B cell (primary cell): ENCODE measurements around the gene CWF19L2. TPM values are rescaled to one million over a fixed set of nuclear protein-coding genes. Genes with fewer than 3 reads are reported as not detected.

Experiments
- ATAC-seq: fragments of 200-7000 bp; cut with Tn5 transposase; one replicate; pipeline ENCODE4 v1.10.0; 2021; ENCODE audit warnings: low read depth, mild to moderate bottlenecking, moderate number of reproducible peaks, moderate library complexity
- CTCF ChIA-PET: fragments of 350-600 bp; sonication (Branson Sonifier 250); formaldehyde crosslinking; loops from one replicate; lab custom pipeline; 2021; ENCODE audit warnings: antibody characterized with exemption, inconsistent platforms; lab: Charles Lee
- POLR2A ChIA-PET: fragments of 350-600 bp; sonication (Branson Sonifier 250); formaldehyde crosslinking; loops from one replicate; lab custom pipeline; 2021; ENCODE audit warnings: antibody characterized with exemption; lab: Charles Lee
- DNase-seq: peaks from one replicate; pipeline ENCODE4 v3.0.0; 2013
- H2AFZ ChIP-seq: 2 replicates; pipeline ENCODE4 v1.6.1; 2012; ENCODE audit warnings: mild to moderate bottlenecking, low read depth, low read length; ENCODE audit not compliant: insufficient read depth, poor library complexity, severe bottlenecking
- H3K27ac ChIP-seq, 2 donors: 1 replicate in 1 of 2; 2 replicates in 1 of 2; pipeline ENCODE4 v1.5.1; 2012 to 2013; ENCODE audit warnings: low read length in 2 of 2, mild to moderate bottlenecking in 2 of 2, moderate library complexity in 1 of 2
- H3K27me3 ChIP-seq, 4 experiments: fragments of 200-600 bp in 1 of 4; sonication (generic) in 1 of 4; replicated peaks in 1 of 4; 1 replicate in 2 of 4; 2 replicates in 2 of 4; pipeline versions ENCODE4 v1.6.1 to v1.7.0; 2013 to 2016; ENCODE audit warnings: low read length in 3 of 4, mild to moderate bottlenecking in 2 of 4, mixed read lengths in 1 of 4, moderate library complexity in 1 of 4; ENCODE audit not compliant: insufficient read depth in 4 of 4, control insufficient read depth in 3 of 4; ENCODE audit errors: control extremely low read depth in 1 of 4
- H3K36me3 ChIP-seq, 2 experiments: replicated peaks in 1 of 2; 1 replicate in 1 of 2; 2 replicates in 1 of 2; pipeline versions ENCODE4 v1.6.1 to v1.7.1; 2013; ENCODE audit warnings: low read length in 1 of 2; ENCODE audit not compliant: insufficient read depth in 2 of 2, control insufficient read depth in 1 of 2; ENCODE audit errors: control extremely low read depth in 1 of 2, extremely low read depth in 1 of 2
- H3K4me1 ChIP-seq, 2 donors: fragments of 200-600 bp in 1 of 2; sonication (generic) in 1 of 2; 1 replicate in 1 of 2; 2 replicates in 1 of 2; pipeline versions ENCODE4 v1.5.1 to v1.6.1; 2013 to 2017; ENCODE audit warnings: low read length in 2 of 2; ENCODE audit not compliant: control insufficient read depth in 2 of 2, insufficient read depth in 2 of 2
- H3K4me2 ChIP-seq: replicated peaks from 2 replicates; pipeline ENCODE3; 2012; ENCODE audit warnings: mild to moderate bottlenecking, low read depth, low read length; ENCODE audit not compliant: poor library complexity, severe bottlenecking
- H3K4me3 ChIP-seq, 5 experiments: fragments of 200-600 bp in 1 of 5; sonication (generic) in 1 of 5; 1 replicate in 3 of 5; 2 replicates in 2 of 5; pipeline versions ENCODE4 v1.5.1 to v1.7.0; 2011 to 2016; ENCODE audit warnings: low read length in 4 of 5, mild to moderate bottlenecking in 4 of 5, low read depth in 2 of 5, control low read depth in 1 of 5, moderate library complexity in 1 of 5; ENCODE audit not compliant: insufficient read depth in 1 of 5; ENCODE audit errors: control extremely low read depth in 1 of 5, extremely low read depth in 1 of 5
- H3K79me2 ChIP-seq: fragments of 200-600 bp; sonication (generic); one replicate; pipeline ENCODE4 v1.6.0; 2016; ENCODE audit warnings: low read length; ENCODE audit not compliant: control insufficient read depth, insufficient read depth
- H3K9ac ChIP-seq: fragments of 200-600 bp; sonication (generic); 2 replicates; pipeline ENCODE4 v1.6.1; 2017; ENCODE audit warnings: mild to moderate bottlenecking, low read length, moderate library complexity
- H3K9me3 ChIP-seq, 3 donors: one replicate each; pipeline versions ENCODE4 v1.6.1 to v1.7.1; 2013; ENCODE audit warnings: low read length in 2 of 3; ENCODE audit not compliant: control insufficient read depth in 2 of 3, insufficient read depth in 1 of 3; ENCODE audit errors: control extremely low read depth in 1 of 3
- H4K20me1 ChIP-seq: 2 replicates; pipeline ENCODE4 v1.6.0; 2012; ENCODE audit warnings: mild to moderate bottlenecking, low read length; ENCODE audit not compliant: insufficient read depth, control insufficient read depth, poor library complexity, severe bottlenecking
- H3K27ac Mint-ChIP-seq: one replicate; pipeline ENCODE4 v1.8.0; 2021; ENCODE audit warnings: mixed read lengths
- H3K27me3 Mint-ChIP-seq: one replicate; pipeline ENCODE4 v1.8.0; 2021; ENCODE audit warnings: mixed read lengths
- H3K4me1 Mint-ChIP-seq: one replicate; pipeline ENCODE4 v1.8.0; 2021; ENCODE audit warnings: mixed read lengths
- H3K4me3 Mint-ChIP-seq: one replicate; pipeline ENCODE4 v1.8.0; 2021; ENCODE audit warnings: mixed read lengths
- H3K9me3 Mint-ChIP-seq: one replicate; pipeline ENCODE4 v1.8.0; 2022; ENCODE audit warnings: mixed read lengths; ENCODE audit not compliant: insufficient read depth
- CTCF ChIP-seq: fragments of 200-600 bp; IDR thresholded peaks from one replicate; pipeline ENCODE4 v1.8.0; 2022; ENCODE audit warnings: antibody characterized with exemption, mild to moderate bottlenecking
- EZH2 ChIP-seq: IDR thresholded peaks from 2 replicates; pipeline ENCODE4 v1.6.1; 2012; ENCODE audit warnings: borderline replicate concordance, low read depth, mild to moderate bottlenecking, moderate library complexity, low read length; ENCODE audit not compliant: insufficient read depth, poor library complexity, severe bottlenecking
- WGBS: methylation state at CpG from one replicate; pipeline ENCODE4 v1.1.5; 2013; ENCODE audit warnings: missing lambda C conversion rate; ENCODE audit not compliant: insufficient coverage; 5-methylcytosine and 5-hydroxymethylcytosine counted together
- intact Hi-C: fragments of 100-400 bp; cut with micrococcal nuclease; formaldehyde crosslinking; loops from one replicate; pipeline ENCODE4 v1.10.0; 2022
- polyA plus RNA-seq: library from polyadenylated mRNA; depleted of rRNA; stranded (reverse); fragments of >200 nt; gene quantifications from 2 replicates; pipeline ENCODE4 v1.2.3, GENCODE V29; 2012
- total RNA-seq, 2 donors: library from RNA; stranded (reverse); fragments of 120-200 nt in 1 of 2; gene quantifications; 1 replicate in 1 of 2; 2 replicates in 1 of 2; pipeline versions ENCODE4 v1.2.3 to v1.2.4, GENCODE V29; 2013 to 2022

Gene CWF19L2
- total and polyA plus RNA-seq, 2 donors (not counting 1 experiment from before 2014, with no cell fraction given), result 2.4 to 44.3 TPM

GRCh38 chr11:107329164-107329563, 128.5 kb downstream of the CWF19L2 start:
- TF ChIP-seq CTCF, result no peak
- Histone ChIP-seq H3K9me3 (no peaks in the 10 kb centered on the region), H3K27me3 (no peaks in the 10 kb centered on the region), H4K20me1 (no peaks in the 10 kb centered on the region), H3K4me3 (no peak overlapping the region), H2AFZ (no peak overlapping the region), H3K4me1 (no peaks in the 10 kb centered on the region), H3K36me3 (peaks cover 0 to 32% of the 10 kb centered on the region in 2 experiments), H3K79me2 (no peaks in the 10 kb centered on the region), H3K9ac (no peak overlapping the region), H3K27ac (no peak overlapping the region), H3K4me2 (no peak overlapping the region)
- no CpG with 5 or more reads among the region's 3 CpGs for WGBS
- DNase-seq (no peak), ATAC-seq (no peak)
- ChIA-PET POLR2A (no interaction called here), CTCF (no interaction called here)
- H3K4me3 Mint-ChIP-seq, result no peak overlapping the region
- H3K27ac Mint-ChIP-seq, result no peak overlapping the region
- intact Hi-C loops, result no loop called here
- H3K9me3 Mint-ChIP-seq, result no peaks in the 10 kb centered on the region
- H3K4me1 Mint-ChIP-seq, result no peaks in the 10 kb centered on the region
- no peaks in the 10 kb centered on the region for H3K27me3 Mint-ChIP-seq

- ChIA-PET CTCF (interaction anchor here (0.7 kb wide), 1 partner anchor 9 kb away, joined by 5 read pairs; no protein-coding TSS in a partner anchor), POLR2A (no interaction called here)
- ATAC-seq (no peak), DNase-seq (no peak)
- Mint-ChIP-seq H3K27me3 (no peaks in the 10 kb centered on the region), H3K4me3 (no peak overlapping the region), H3K4me1 (no peaks in the 10 kb centered on the region), H3K9me3 (peaks cover 3% of the 10 kb centered on the region), H3K27ac (no peak overlapping the region)
- no CpG with 5 or more reads among the region's 1 CpG for WGBS
- H3K36me3 ChIP-seq, result peaks cover 0 to 4% of the 10 kb centered on the region in 2 experiments
- peaks cover 0 to 15% (median 4%) of the 10 kb centered on the region in 3 donors for H3K9me3 ChIP-seq
- H3K4me3 ChIP-seq, result no peak overlapping the region
- H3K4me1 ChIP-seq, result no peaks in the 10 kb centered on the region
- H4K20me1 ChIP-seq, result no peaks in the 10 kb centered on the region
- no peak overlapping the region for H3K4me2 ChIP-seq
- H3K79me2 ChIP-seq, result no peaks in the 10 kb centered on the region
- H3K9ac ChIP-seq, result no peak overlapping the region
- intact Hi-C loops, result no loop called here
- TF ChIP-seq EZH2 (no peak), CTCF (no peak)
- H3K27me3 ChIP-seq, result no peaks in the 10 kb centered on the region
- H3K27ac ChIP-seq, result no peak overlapping the region
- H2AFZ ChIP-seq, result no peak overlapping the region
Observed at GRCh38 chr11:107316426-107316825, 141.2 kb downstream of the CWF19L2 start.
